Measurements from ENCODE around the gene AFF1.

Gene AFF1

GRCh38 chr4:87100168-87100567 lies 165.4 kb downstream of the AFF1 start:
- Histone ChIP-seq H2BK120ac (ENCODE audit: low read depth, low read length) (no peak overlapping the region), H2BK12ac (ENCODE audit: low read length) (no peak overlapping the region), H3K27me3 (ENCODE audit: control insufficient read depth in 3 of 3, insufficient read depth in 3 of 3, low read depth in 1 of 3, low read length in 3 of 3) (no peaks in the 10 kb centered on the region), H3K4me3 (ENCODE audit: low read length in 2 of 2) (no peak overlapping the region), H2BK5ac (ENCODE audit: low read length) (no peak overlapping the region), H3K9ac (ENCODE audit: low read depth, low read length, poor library complexity) (no peak overlapping the region), H3K9me3 (replicated peaks in 1 of 2; ENCODE audit: control insufficient read depth in 2 of 2, insufficient read depth in 1 of 2, low read depth in 1 of 2, low read length in 2 of 2) (no peaks in the 10 kb centered on the region), H3K27ac (replicated peaks; ENCODE audit: low read length) (peak overlapping the region; percentile 10), H4K8ac (ENCODE audit: low read depth, low read length) (no peak overlapping the region), H3K4me2 (ENCODE audit: insufficient read depth, low read length, poor library complexity, severe bottlenecking) (no peak overlapping the region), H3K14ac (ENCODE audit: low read length) (no peak overlapping the region), H2BK15ac (ENCODE audit: low read length) (no peak overlapping the region), H3K79me1 (ENCODE audit: low read depth, low read length) (no peaks in the 10 kb centered on the region), H2AK5ac (ENCODE audit: low read depth, low read length) (no peak overlapping the region), H3K4me1 (ENCODE audit: control insufficient read depth in 2 of 2, insufficient read depth in 1 of 2, low read depth in 1 of 2, low read length in 2 of 2) (no peaks in the 10 kb centered on the region), H3K23ac (ENCODE audit: low read depth, low read length, poor library complexity) (no peak overlapping the region), H4K91ac (ENCODE audit: low read depth, low read length, poor library complexity) (no peak overlapping the region), H3K4ac (ENCODE audit: low read length) (no peak overlapping the region), H3K36me3 (replicated peaks in 1 of 2; ENCODE audit: control insufficient read depth in 2 of 2, insufficient read depth in 2 of 2, low read length in 2 of 2) (no peaks in the 10 kb centered on the region), H3K18ac (ENCODE audit: low read length) (no peak overlapping the region), H2AFZ (ENCODE audit: low read length) (no peak overlapping the region)
- WGBS, 2 donors (ENCODE audit: extremely low coverage in 2 of 2, insufficient read length in 2 of 2, insufficient replicate concordance in 1 of 2), result no CpG with 5 or more reads among the region's 1 CpG
- peak; percentile 27 for DNase-seq (ENCODE audit: low spot score)

DNA sequence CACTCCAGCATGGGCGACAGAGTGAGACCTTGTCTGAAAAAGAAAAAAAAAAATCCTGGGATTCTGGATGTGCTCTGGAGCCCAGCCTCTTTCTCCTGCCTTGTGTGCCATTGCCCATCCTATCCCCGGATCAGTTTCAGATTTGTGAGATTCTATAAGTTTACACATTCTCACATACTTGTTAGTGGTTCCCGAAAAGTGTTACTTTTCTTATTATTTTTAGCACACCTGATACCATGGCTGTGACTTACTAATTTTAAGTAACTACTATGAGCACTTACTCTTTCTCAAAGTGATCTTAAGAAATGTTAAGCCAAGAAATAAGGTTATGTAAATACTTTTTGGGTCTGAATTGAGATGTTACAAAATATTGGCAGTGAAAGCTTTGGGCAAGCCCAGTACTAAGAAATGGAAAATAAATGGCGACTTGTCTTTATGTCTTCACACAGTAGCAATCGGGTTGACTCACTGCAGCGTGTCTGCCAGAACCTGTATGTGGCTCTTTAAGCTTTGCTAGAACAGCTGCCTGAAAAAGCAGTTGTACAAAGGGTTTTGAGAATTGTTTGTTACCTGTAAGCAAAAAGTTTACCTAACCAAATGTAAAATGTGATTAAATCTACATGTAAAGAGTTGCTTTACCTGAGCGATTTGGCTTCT lies 166.9 kb downstream of the AFF1 start:
- Histone ChIP-seq H3K23ac (ENCODE audit: low read depth, low read length, poor library complexity) (no peak overlapping the region), H3K18ac (ENCODE audit: low read length) (no peak overlapping the region), H3K79me1 (ENCODE audit: low read depth, low read length) (no peaks in the 10 kb centered on the region), H2BK15ac (ENCODE audit: low read length) (no peak overlapping the region), H3K4ac (ENCODE audit: low read length) (no peak overlapping the region), H2BK12ac (ENCODE audit: low read length) (no peak overlapping the region), H3K4me3 (ENCODE audit: low read length in 2 of 2) (no peak overlapping the region), H3K14ac (ENCODE audit: low read length) (no peak overlapping the region), H2BK5ac (ENCODE audit: low read length) (no peak overlapping the region), H2AK5ac (ENCODE audit: low read depth, low read length) (no peak overlapping the region), H3K9ac (ENCODE audit: low read depth, low read length, poor library complexity) (no peak overlapping the region), H4K8ac (ENCODE audit: low read depth, low read length) (no peak overlapping the region), H3K27me3 (ENCODE audit: control insufficient read depth in 3 of 3, insufficient read depth in 3 of 3, low read depth in 1 of 3, low read length in 3 of 3) (no peaks in the 10 kb centered on the region), H3K9me3 (replicated peaks in 1 of 2; ENCODE audit: control insufficient read depth in 2 of 2, insufficient read depth in 1 of 2, low read depth in 1 of 2, low read length in 2 of 2) (no peaks in the 10 kb centered on the region), H3K36me3 (replicated peaks in 1 of 2; ENCODE audit: control insufficient read depth in 2 of 2, insufficient read depth in 2 of 2, low read length in 2 of 2) (peaks cover 3 to 7% of the 10 kb centered on the region in 2 donors), H3K4me1 (ENCODE audit: control insufficient read depth in 2 of 2, insufficient read depth in 1 of 2, low read depth in 1 of 2, low read length in 2 of 2) (no peaks in the 10 kb centered on the region), H2BK120ac (ENCODE audit: low read depth, low read length) (no peak overlapping the region), H3K4me2 (ENCODE audit: insufficient read depth, low read length, poor library complexity, severe bottlenecking) (no peak overlapping the region), H2AFZ (ENCODE audit: low read length) (no peak overlapping the region), H3K27ac (replicated peaks; ENCODE audit: low read length) (no peak overlapping the region), H4K91ac (ENCODE audit: low read depth, low read length, poor library complexity) (no peak overlapping the region)
- no CpG with 5 or more reads among the region's 7 CpGs for WGBS, 2 donors (ENCODE audit: extremely low coverage in 2 of 2, insufficient read length in 2 of 2, insufficient replicate concordance in 1 of 2)
- no peak for DNase-seq (ENCODE audit: low spot score)

GRCh38 chr4:87103086-87103485 lies 168.3 kb downstream of the AFF1 start:
- Histone ChIP-seq H3K18ac (ENCODE audit: low read length) (no peak overlapping the region), H2AK5ac (ENCODE audit: low read depth, low read length) (no peak overlapping the region), H2BK5ac (ENCODE audit: low read length) (no peak overlapping the region), H4K8ac (ENCODE audit: low read depth, low read length) (no peak overlapping the region), H3K79me1 (ENCODE audit: low read depth, low read length) (no peaks in the 10 kb centered on the region), H3K27ac (replicated peaks; ENCODE audit: low read length) (no peak overlapping the region), H3K14ac (ENCODE audit: low read length) (no peak overlapping the region), H2BK12ac (ENCODE audit: low read length) (no peak overlapping the region), H2BK120ac (ENCODE audit: low read depth, low read length) (no peak overlapping the region), H3K4me3 (ENCODE audit: low read length in 2 of 2) (no peak overlapping the region), H3K36me3 (replicated peaks in 1 of 2; ENCODE audit: control insufficient read depth in 2 of 2, insufficient read depth in 2 of 2, low read length in 2 of 2) (peaks cover 4 to 12% of the 10 kb centered on the region in 2 donors), H3K4ac (ENCODE audit: low read length) (no peak overlapping the region), H3K4me2 (ENCODE audit: insufficient read depth, low read length, poor library complexity, severe bottlenecking) (no peak overlapping the region), H3K4me1 (ENCODE audit: control insufficient read depth in 2 of 2, insufficient read depth in 1 of 2, low read depth in 1 of 2, low read length in 2 of 2) (peaks cover 0 to under 1% of the 10 kb centered on the region in 2 donors), H2BK15ac (ENCODE audit: low read length) (no peak overlapping the region), H3K23ac (ENCODE audit: low read depth, low read length, poor library complexity) (no peak overlapping the region), H2AFZ (ENCODE audit: low read length) (no peak overlapping the region), H3K9me3 (replicated peaks in 1 of 2; ENCODE audit: control insufficient read depth in 2 of 2, insufficient read depth in 1 of 2, low read depth in 1 of 2, low read length in 2 of 2) (no peaks in the 10 kb centered on the region), H4K91ac (ENCODE audit: low read depth, low read length, poor library complexity) (no peak overlapping the region), H3K27me3 (ENCODE audit: control insufficient read depth in 3 of 3, insufficient read depth in 3 of 3, low read depth in 1 of 3, low read length in 3 of 3) (no peaks in the 10 kb centered on the region), H3K9ac (ENCODE audit: low read depth, low read length, poor library complexity) (no peak overlapping the region)
- DNase-seq (ENCODE audit: low spot score), result no peak
- no CpG with 5 or more reads among the region's 1 CpG for WGBS, 2 donors (ENCODE audit: extremely low coverage in 2 of 2, insufficient read length in 2 of 2, insufficient replicate concordance in 1 of 2)

DNA sequence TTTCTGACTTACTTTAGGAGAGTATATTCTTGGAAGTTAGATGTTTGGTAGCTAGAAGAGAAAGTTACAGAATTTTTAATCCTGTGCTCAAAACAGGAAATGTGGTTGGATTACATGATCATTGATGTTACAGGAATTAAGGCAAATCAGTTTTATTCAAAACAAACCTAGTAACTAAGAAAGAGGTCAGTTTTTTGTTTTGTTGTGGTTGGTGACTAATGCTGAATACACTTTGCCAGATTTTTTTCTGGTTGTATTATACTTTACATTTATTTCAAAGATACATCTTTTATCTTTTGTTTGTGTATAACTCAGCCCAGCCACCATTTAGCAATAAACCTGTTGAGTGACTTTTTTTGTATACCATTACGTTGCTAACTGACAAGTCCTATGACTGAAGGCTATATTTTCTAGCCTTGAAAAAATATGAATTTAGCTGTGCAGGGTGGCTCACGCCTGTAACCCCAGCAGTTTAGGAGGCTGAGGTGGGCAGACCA lies 168.9 kb downstream of the AFF1 start:
- Histone ChIP-seq H2AK5ac (ENCODE audit: low read depth, low read length) (no peak overlapping the region), H2BK12ac (ENCODE audit: low read length) (no peak overlapping the region), H3K4me3 (ENCODE audit: low read length in 2 of 2) (no peak overlapping the region), H3K79me1 (ENCODE audit: low read depth, low read length) (no peaks in the 10 kb centered on the region), H3K27ac (replicated peaks; ENCODE audit: low read length) (no peak overlapping the region), H2BK15ac (ENCODE audit: low read length) (no peak overlapping the region), H3K9ac (ENCODE audit: low read depth, low read length, poor library complexity) (no peak overlapping the region), H3K14ac (ENCODE audit: low read length) (no peak overlapping the region), H2BK120ac (ENCODE audit: low read depth, low read length) (no peak overlapping the region), H4K8ac (ENCODE audit: low read depth, low read length) (no peak overlapping the region), H3K27me3 (ENCODE audit: control insufficient read depth in 3 of 3, insufficient read depth in 3 of 3, low read depth in 1 of 3, low read length in 3 of 3) (no peaks in the 10 kb centered on the region), H3K9me3 (replicated peaks in 1 of 2; ENCODE audit: control insufficient read depth in 2 of 2, insufficient read depth in 1 of 2, low read depth in 1 of 2, low read length in 2 of 2) (no peaks in the 10 kb centered on the region), H3K36me3 (replicated peaks in 1 of 2; ENCODE audit: control insufficient read depth in 2 of 2, insufficient read depth in 2 of 2, low read length in 2 of 2) (peaks cover 6 to 18% of the 10 kb centered on the region in 2 donors), H3K18ac (ENCODE audit: low read length) (no peak overlapping the region), H3K4me1 (ENCODE audit: control insufficient read depth in 2 of 2, insufficient read depth in 1 of 2, low read depth in 1 of 2, low read length in 2 of 2) (peaks cover 0 to 2% of the 10 kb centered on the region in 2 donors), H2AFZ (ENCODE audit: low read length) (no peak overlapping the region), H3K4ac (ENCODE audit: low read length) (no peak overlapping the region), H3K4me2 (ENCODE audit: insufficient read depth, low read length, poor library complexity, severe bottlenecking) (no peak overlapping the region), H4K91ac (ENCODE audit: low read depth, low read length, poor library complexity) (no peak overlapping the region), H3K23ac (ENCODE audit: low read depth, low read length, poor library complexity) (no peak overlapping the region), H2BK5ac (ENCODE audit: low read length) (no peak overlapping the region)
- no CpG with 5 or more reads among the region's 2 CpGs for WGBS, 2 donors (ENCODE audit: extremely low coverage in 2 of 2, insufficient read length in 2 of 2, insufficient replicate concordance in 1 of 2)
- no peak for DNase-seq (ENCODE audit: low spot score)
